IPS-11a (cell line): ENCODE measurements around the gene UGT1A10.

ENCODE experiments used
- H3K4me3 ChIP-seq: one replicate; pipeline ENCODE4 v1.5.1; 2013; ENCODE audit warnings: low read depth, low read length, control low read depth

Gene UGT1A10

DNA sequence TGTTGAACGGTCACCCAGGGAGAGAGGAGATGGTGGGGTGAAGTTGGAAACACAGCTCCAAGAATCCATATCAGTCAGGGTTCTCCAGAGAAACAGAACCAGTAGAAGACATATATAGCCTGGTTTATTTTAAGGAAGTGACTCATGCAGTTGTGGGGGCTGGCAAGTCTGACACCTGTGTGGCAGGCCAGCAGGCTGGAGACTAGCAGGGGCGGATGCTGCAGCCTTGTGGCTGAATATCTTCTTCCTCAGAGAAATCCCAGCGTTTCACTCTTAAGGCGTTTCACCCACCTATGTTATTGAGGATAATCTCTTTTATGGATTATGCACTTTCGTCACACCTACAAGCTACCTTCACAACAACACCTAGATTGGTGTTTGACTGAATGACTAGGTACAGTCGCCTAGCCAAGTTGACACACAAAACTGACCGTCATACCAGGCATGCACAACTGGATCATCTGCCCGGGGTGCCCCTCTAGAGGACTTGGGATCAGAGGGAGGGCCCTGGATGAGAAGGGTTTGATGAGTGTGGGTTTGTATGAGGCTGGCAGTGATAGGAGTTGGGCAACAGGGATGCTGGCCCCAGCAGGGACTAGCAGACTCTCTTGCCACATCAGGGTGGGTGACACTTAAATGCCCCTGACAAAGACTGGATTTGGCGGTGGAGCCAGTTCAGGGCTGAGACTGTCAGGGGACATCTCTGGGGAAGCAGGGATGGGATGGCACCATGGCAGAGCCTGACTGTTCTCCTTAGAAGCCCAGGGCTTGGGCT is 165.3 kb downstream of the UGT1A10 start:
- H3K4me3 ChIP-seq = no peak overlapping the region

DNA sequence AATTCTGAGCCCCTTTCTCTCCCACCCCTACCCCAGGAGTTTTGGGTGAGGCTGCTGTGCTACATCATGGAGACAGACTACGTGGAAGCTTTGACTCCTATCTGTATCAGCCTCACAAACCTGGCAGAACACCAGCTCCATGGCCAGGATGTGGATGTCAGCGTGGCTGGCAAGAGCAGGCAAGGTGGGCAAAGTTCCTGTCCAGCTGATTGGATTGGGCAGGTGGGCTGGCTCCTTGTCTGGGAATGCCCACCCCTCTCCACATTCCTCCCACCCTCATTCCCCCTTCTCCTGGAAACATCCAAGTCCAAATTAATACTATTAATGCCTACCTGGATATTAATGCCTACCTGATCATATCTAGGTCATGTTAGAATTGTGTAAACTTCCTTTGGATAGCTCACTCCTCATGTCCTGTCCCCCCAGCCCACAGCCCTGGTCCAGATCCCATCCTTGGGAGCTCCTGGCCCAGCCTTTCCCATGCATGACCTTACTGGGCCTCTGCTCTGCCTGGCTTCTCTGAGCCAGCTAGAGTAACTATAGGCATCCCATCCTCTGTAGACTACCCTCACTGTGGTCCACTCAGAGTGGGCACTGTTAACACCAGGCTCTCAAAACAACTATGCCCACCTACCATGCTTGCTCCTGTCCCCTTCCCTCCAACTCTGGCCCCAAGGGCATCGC is 166.0 kb downstream of the UGT1A10 start:
- H3K4me3 ChIP-seq = no peak overlapping the region

DNA sequence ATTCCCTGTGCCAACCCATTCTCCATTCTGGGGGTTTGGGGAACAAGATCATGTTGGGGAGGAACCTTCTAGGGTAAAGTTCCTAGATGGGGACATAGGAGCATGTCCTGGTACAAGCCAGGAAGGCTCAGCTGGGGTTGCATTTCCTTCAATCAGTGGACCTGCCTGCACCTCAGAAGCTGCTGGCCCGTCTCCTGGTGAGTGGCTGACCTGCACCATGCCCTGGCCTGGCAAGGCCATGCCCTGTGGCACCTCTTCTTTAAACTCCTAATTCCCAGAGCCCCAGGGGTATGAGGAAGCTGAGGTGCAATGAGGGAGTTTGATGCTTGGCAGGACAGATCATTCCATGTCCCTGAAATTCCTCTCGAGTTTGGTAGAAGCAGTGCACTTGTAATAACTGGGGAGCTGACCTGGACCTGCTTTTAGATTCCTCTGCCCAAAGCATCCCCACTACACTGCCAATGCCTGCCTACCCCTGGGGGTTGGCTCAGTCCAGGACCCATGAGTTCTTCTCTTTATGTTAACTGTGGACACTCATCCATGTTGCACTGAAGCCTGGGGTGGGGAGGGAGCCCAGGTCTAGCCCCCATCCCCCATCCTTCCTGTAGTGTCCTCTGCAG is 167.2 kb downstream of the UGT1A10 start:
- H3K4me3 ChIP-seq = no peak overlapping the region

DNA sequence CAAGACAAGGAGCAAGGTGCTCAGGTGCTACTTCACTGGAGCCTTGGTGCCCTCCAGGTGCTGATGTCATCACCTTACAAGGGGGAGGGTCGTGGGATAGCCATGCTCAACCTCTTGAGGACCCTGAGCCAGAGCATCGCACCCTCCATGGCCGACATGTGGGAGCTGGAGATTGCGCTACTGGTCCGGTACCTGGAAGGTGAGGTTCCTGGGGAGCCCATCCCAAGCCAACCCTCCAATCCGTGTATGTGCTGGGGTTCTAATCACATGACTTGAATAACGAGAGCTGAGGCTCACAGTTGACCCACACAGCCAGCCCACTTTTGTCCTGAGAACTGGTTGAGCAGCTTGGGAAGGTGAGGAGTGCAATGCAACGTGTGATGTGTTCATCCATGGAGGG is 167.7 kb downstream of the UGT1A10 start:
- no peak overlapping the region for H3K4me3 ChIP-seq

DNA sequence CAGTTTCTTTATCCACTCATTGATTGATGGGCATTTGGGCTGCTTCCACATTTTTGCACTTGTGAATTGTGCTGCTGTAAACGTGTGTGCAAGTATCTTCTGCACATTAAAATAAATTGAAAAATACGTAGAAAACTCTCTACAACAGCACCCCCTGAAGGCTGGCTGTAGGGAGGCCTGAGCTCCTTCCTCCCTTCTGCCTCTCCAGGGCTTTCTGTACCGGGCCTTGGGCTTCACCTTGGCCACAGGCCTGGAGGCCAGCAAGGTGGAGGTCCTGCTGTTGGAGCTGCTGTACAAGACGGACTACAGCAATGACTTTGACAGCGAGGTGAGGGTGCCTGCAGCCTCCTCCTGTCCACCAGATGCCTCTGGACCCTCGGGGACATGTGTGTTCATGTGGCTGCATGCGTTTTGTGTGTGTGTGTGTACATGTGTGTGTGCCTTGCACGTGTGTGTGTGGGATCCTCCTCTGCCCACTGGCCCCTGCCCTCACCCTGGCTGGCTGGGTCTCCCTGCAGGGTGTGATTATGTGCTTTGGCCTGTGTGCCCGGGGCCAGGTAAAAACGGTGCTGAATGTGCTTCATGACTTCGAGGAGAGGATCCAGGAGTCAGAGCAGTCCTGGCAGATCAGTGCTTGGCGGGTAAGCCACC is 171.1 kb downstream of the UGT1A10 start:
- no peak overlapping the region for H3K4me3 ChIP-seq

DNA sequence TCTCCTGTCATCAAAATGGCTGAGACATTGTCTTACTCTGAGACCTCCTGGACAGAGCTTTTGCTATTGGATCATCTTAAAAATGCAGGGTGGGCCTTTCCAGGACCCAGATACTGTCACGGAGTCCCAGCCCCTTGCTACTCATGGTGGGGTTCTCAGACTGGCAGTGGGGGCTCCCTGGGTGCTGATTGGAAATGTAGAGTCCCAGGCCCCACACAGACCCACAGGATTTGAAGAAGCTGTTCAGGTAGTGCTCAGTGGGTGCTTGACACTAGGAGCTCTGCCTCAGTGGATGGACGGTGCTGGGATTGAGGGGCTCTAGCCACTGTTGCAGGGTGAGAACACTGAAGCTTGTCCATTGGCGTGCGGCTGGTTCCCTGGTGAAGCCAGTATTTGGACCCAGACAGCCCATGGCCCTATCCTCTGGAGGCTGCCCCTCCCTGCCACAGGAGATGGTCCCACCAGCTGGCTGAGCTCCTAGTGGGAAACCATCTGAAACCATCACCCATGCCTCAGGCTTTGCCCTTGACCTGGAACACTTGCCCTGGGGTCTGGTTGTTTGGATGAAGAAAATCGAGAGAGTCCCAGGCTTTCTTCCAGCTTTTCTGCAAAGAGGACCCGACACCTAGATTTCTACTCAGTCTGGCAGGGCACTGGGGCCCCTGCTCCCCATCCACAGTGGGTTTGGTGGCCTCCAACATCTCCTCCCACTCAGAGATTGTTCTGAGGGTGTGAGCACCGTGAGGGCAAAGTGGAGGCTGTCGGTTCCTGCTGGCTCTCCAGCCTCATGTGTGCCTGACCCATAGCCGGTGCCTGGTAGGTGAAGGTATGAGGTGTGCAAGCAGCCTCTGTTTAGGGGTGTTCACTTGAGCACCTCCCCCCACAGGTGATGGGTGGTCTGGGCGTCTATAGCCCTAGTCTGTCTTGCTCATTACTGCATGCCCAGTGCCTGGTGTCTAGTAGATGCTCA is 172.0 kb downstream of the UGT1A10 start:
- H3K4me3 ChIP-seq = no peak overlapping the region

DNA sequence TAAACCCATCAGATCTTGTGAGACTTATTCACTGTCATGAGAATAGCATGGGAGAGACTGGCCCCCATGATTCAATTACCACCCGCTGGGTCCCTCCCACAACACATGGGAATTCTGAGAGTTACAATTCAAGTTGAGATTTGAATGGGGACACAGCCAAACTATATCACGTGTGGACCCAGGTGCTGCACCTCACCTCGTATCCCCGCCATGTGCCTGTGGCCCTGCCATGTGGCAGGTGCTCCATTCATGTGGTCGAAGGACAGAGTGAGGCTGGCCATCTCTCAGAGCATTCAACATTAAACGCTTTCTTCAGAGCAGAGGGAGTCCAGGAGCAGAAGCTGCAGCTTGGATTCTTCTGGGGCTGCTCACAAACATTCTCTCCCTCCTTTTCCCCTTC is 174.1 kb downstream of the UGT1A10 start:
- no peak overlapping the region for H3K4me3 ChIP-seq

- H3K4me3 ChIP-seq = no peak overlapping the region
These were observed 174.8 kb downstream of the UGT1A10 start for GRCh38 chr2:233811087-233811486.

DNA sequence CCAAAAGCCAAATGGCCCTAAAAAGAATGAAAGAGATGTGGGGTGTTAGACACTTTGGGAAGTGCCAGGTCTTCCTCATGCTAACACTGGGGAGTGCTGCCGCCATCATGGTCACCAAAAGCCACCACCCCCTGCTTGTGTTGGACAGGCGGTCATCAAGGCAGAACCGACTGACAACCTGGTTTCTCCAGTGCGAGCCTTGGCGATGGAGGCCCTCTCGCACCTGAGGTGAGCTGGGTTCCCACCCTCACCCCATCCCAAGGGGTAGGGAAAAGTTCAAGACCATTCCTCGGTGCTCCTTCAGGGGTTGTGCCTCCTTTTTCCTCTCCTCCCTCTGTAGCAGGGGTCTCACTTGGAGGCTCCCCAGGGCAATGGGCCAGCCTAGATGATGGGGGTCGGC is 175.5 kb downstream of the UGT1A10 start:
- H3K4me3 ChIP-seq = no peak overlapping the region

- H3K4me3 ChIP-seq = no peak overlapping the region
These were observed 177.2 kb downstream of the UGT1A10 start for GRCh38 chr2:233813236-233814055.

DNA sequence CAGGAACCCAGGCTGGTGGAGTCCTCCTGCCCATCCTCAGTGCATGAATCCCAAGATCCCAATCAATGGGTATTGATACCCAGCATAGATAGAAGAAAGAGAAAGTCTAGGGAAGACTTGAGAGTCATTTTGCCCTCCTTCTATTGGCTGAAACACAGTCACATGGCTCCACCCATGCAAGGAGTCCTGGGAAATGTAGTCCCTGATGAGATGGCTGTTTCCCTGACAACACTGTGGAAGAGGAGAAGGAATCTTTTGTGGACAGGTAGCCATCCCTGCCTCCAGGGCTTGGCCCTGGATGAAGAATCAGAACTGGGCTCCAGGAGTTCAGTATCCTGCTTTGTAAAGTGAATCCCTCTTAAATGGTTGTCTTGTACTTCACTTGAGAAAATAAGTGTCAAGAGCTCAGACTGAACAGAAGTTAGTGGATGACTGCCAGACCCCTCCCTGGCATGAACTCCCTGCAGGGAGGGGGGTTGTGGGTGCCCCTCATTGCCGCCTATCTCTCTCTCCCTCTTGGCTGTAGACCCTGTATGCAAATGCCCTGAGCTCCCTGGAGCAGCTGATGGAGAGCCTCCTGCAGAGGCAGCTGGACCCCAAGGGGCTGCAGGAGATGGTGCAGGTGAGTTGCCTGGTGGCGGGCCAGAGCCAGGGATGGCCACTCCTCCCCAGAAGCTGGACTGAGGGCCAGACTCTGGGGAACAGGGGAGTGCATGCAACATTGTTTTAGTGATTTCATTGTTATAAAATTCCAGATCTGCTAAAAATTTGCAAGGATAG is 178.0 kb downstream of the UGT1A10 start:
- H3K4me3 ChIP-seq = no peak overlapping the region

DNA sequence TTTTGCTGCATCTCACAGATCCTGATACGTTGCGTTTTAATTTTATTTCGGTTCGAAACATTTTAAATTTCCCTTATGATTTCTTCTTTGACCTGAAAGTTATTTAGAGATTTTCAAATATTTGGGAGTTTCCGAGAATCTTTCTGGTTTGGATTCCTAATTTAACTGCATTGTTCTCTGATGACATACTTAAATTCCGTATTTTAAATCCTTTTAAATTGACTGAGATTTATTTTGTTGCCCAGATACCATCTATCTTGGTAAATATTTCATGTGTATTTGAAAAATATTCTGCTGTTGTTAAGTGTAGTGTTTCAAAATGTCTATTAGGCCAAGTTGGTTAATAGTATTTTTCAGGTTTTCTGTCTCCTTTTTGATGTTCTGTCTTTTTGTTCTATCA is 179.6 kb downstream of the UGT1A10 start:
- H3K4me3 ChIP-seq = no peak overlapping the region

- no peak overlapping the region for H3K4me3 ChIP-seq
These were observed 180.1 kb downstream of the UGT1A10 start for GRCh38 chr2:233816334-233816733.

DNA sequence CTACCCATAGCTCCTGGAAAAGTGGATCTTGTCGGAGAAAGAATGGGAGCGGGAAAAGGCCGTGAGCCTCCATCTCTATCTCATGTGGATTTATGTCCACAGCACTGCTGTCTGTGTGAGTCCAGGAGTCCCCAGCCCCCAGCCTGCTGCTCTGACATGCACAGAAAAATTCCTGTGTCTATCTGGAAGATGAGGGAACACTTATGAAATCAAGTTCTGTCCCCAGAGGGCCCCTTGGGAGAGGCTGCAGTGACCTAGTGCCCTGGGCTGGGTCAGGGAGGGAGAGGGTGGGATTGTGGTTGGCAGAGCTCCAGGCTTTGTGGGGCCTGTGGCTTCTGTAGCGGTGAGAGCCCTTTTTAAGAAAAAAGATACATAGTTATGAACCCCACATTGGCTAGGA is 180.5 kb downstream of the UGT1A10 start:
- H3K4me3 ChIP-seq = no peak overlapping the region

- no peak overlapping the region for H3K4me3 ChIP-seq
These were observed 181.2 kb downstream of the UGT1A10 start for GRCh38 chr2:233817361-233817911.

GRCh38 chr2:233817995-233818638 is 181.9 kb downstream of the UGT1A10 start:
- H3K4me3 ChIP-seq = no peak overlapping the region

DNA sequence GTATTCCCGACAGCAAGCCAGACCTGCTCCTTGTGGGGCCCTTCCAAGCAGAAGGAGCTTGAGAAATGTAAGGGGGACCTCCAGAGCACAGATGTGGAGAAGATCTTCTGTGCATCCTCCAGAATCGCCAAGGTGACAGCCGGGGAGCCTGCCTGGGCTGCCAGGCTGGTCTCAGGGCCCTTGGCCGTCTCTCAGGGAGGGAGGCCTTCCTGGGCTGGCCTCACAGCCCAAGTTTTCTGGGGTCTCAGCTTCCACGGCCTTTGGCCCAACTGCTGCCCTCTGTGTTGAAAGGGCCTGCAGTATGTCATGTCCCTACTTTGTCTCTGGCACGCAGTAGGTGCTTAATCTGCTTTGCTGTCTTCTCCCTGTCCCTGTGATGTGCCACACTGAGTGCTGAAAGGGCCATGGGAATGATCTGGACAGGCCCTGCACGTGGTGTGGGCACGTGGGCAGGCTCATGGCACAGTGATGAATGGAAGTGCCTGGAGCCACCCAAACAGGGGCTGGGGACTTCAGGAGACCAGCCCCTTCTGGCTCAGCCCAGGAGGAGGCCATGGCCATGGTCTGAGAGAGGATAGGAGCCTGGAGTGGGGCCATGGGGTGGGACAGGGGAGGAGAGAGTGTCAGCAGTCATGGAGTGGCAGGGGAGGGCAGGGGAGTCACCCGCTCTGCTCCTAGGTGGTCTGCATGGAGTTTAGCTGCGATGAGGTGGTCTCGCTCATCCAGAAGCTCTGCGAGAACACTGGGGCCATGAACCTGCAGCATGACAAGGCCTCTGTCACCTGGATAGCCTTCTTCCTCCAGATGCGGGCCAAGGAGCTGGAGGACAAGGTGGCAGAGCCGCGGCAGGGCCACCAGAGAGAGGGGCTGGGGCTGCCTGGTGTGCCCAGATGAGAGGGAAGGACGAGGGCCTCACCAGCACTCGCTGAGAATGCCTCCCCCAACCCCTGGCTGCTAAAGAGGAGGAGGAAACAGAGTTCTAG is 182.7 kb downstream of the UGT1A10 start:
- H3K4me3 ChIP-seq = no peak overlapping the region
